Loucy (cell line): ENCODE measurements around the gene ZSWIM6.

ENCODE experiments used
- EZH2phosphoT487 ChIP-seq: fragments of 200-600 bp; IDR thresholded peaks from 2 replicates; pipeline ENCODE4 v1.6.1; 2018; ENCODE audit warnings: antibody characterized with exemption, mild to moderate bottlenecking, moderate library complexity, borderline replicate concordance
- TF ChIP-seq, protein P1 (sequence below): fragments of 200-600 bp; sonication (generic); conservative IDR thresholded peaks from 2 replicates; pipeline ENCODE4 v1.5.1; 2014; ENCODE audit warnings: mild to moderate bottlenecking, antibody characterized with exemption, low read length

- TF ChIP-seq, protein P1, sequence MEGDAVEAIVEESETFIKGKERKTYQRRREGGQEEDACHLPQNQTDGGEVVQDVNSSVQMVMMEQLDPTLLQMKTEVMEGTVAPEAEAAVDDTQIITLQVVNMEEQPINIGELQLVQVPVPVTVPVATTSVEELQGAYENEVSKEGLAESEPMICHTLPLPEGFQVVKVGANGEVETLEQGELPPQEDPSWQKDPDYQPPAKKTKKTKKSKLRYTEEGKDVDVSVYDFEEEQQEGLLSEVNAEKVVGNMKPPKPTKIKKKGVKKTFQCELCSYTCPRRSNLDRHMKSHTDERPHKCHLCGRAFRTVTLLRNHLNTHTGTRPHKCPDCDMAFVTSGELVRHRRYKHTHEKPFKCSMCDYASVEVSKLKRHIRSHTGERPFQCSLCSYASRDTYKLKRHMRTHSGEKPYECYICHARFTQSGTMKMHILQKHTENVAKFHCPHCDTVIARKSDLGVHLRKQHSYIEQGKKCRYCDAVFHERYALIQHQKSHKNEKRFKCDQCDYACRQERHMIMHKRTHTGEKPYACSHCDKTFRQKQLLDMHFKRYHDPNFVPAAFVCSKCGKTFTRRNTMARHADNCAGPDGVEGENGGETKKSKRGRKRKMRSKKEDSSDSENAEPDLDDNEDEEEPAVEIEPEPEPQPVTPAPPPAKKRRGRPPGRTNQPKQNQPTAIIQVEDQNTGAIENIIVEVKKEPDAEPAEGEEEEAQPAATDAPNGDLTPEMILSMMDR = no peak
- TF ChIP-seq EZH2phosphoT487 = no peak
These were observed 65.2 kb downstream of the ZSWIM6 start for GRCh38 chr5:61397238-61397637.
